K562 (cell line): ENCODE results near the gene CNKSR3. TPM values are rescaled to one million over a fixed set of nuclear protein-coding genes. Genes with fewer than 3 reads are reported as not detected.
A peak's percentile ranks its signal among the peaks of the same experiment; 100 is the strongest.

Experiments
- FOXK1 ChIP-seq: sonication (generic); formaldehyde crosslinking; IDR thresholded peaks from 2 replicates; pipeline ENCODE4 v1.8.0; 2022; ENCODE audit warnings: missing genetic modification reagents, mild to moderate bottlenecking, borderline replicate concordance
- FOXM1 ChIP-seq, 2 experiments: fragments of 450-650 bp in 1 of 2; sonication (generic) in 1 of 2; formaldehyde crosslinking in 1 of 2; IDR thresholded peaks; 2 replicates each; pipeline versions ENCODE4 v1.6.1 to v1.9.0; 2017 to 2022; ENCODE audit warnings: low read depth in 2 of 2, mild to moderate bottlenecking in 2 of 2, missing genetic modification reagents in 1 of 2, moderate library complexity in 1 of 2
- HSF4 ChIP-seq: fragments of 250-450 bp; sonication (Bioruptor Pico); IDR thresholded peaks from 2 replicates; pipeline ENCODE4 v2.1.2; 2022; ENCODE audit warnings: mild to moderate bottlenecking, moderate library complexity, borderline replicate concordance
- PCBP2 ChIP-seq: fragments of 200-400 bp; formaldehyde crosslinking; IDR thresholded peaks from 2 replicates; pipeline ENCODE4 v1.6.1; 2018; ENCODE audit warnings: low read length, low read depth, mild to moderate bottlenecking, moderate library complexity; ENCODE audit not compliant: poor library complexity, severe bottlenecking
- PHF21A ChIP-seq: fragments of 450-650 bp; IDR thresholded peaks from 2 replicates; pipeline ENCODE4 v1.6.1; 2017; ENCODE audit warnings: low read depth, borderline replicate concordance
- POLR2AphosphoS2 ChIP-seq: IDR thresholded peaks from 2 replicates; pipeline ENCODE4 v1.6.1; 2012; ENCODE audit warnings: low read length, improper control_type of control experiment
- REST ChIP-seq, 2 experiments: fragments of 450-650 bp; formaldehyde crosslinking in 1 of 2; IDR thresholded peaks; 2 replicates each; pipeline versions ENCODE4 v1.4.0 to v1.6.1; 2014 to 2020; ENCODE audit warnings: mild to moderate bottlenecking in 2 of 2, borderline replicate concordance in 1 of 2, low read depth in 1 of 2
- SMARCA4 ChIP-seq: fragments of 450-650 bp; IDR thresholded peaks from 2 replicates; pipeline ENCODE4 v1.6.1; 2016
- SMARCA5 ChIP-seq: fragments of 450-650 bp; IDR thresholded peaks from 2 replicates; pipeline ENCODE4 v1.6.1; 2016
- TEAD2 ChIP-seq: fragments of 450-650 bp; IDR thresholded peaks from 2 replicates; pipeline ENCODE4 v1.6.1; 2016; ENCODE audit warnings: missing genetic modification characterization, control low read depth, missing compliant biosample characterization
- ZNF23 ChIP-seq: fragments of 250-450 bp; sonication (Bioruptor Pico); IDR thresholded peaks from 2 replicates; pipeline ENCODE4 v1.4.0; 2020; ENCODE audit warnings: mild to moderate bottlenecking
- polyA plus RNA-seq, 8 experiments: library from polyadenylated mRNA; depleted of rRNA in 4 of 8; stranded (reverse) in 5 of 8; unstranded in 3 of 8; fragments of >200 nt; fragmentation: Nextera tagmentation in 2 of 8; fragmentation: Illumina TruSeq in 1 of 8; extraction: Ambion mirVana in 2 of 8; extraction: Trizol in 1 of 8; gene quantifications; 2 replicates each; pipeline versions ENCODE4 v1.2.1 to v1.2.3, GENCODE V29; 2011 to 2014; ENCODE audit warnings: inconsistent platforms in 1 of 8, missing spikeins in 1 of 8
- total RNA-seq, 7 experiments: library from RNA; depleted of rRNA in 6 of 7; stranded (reverse); fragments of >200 nt in 6 of 7; fragmentation: Illumina TruSeq in 2 of 7; extraction: Trizol in 2 of 7; gene quantifications; 2 replicates each; pipeline versions ENCODE4 v1.2.1 to v1.2.3, GENCODE V29; 2011 to 2021; ENCODE audit warnings: low replicate concordance in 1 of 7

Gene CNKSR3
- total and polyA plus RNA-seq, 9 of the 15 experiments (the other 6 are each of a cell fraction or from before 2014, with no cell fraction given): 4.5 to 29.6 (median 9.5) TPM

GRCh38 chr6:154500769-154501577 lies 9.5 kb downstream of the CNKSR3 start (continued):
- TF ChIP-seq REST (IDR thresholded peaks at IDR 0.05; ENCODE audit: borderline replicate concordance) (peak; percentile 69; the same call in 1 of the 2 replicates), REST (CRISPR knock-in tag; IDR thresholded peaks at IDR 0.05; ENCODE audit: low read depth) (no peak), TEAD2 (tag) (no peak), PHF21A (no peak), FOXM1 (IDR thresholded peaks at IDR 0.05; ENCODE audit: low read depth) (no peak), FOXM1 (CRISPR knock-in tag; IDR thresholded peaks at IDR 0.05; ENCODE audit: low read depth) (no peak), SMARCA5 (0 out of 2 replicates have a peak, but pooled peaks have one; percentile 50), PCBP2 (no peak), HSF4 (no peak), FOXK1 (CRISPR knock-in tag) (no peak), POLR2AphosphoS2 (no peak), SMARCA4 (no peak), ZNF23 (CRISPR knock-in tag) (no peak)
- TF ChIP-seq, all 486 proteins: peak for 10
